Neural progenitor cell (in vitro differentiated cells): ENCODE results near the gene CNOT2. TPM values are rescaled to one million over a fixed set of nuclear protein-coding genes. Genes with fewer than 3 reads are reported as not detected.
A peak's percentile ranks its signal among the peaks of the same experiment; 100 is the strongest.

Experiments
- DNase-seq: peaks from one replicate; pipeline ENCODE4 v3.0.0-alpha.2; 2016; ENCODE audit warnings: low spot score
- H2AFZ ChIP-seq: fragments of 200-600 bp; sonication (generic); replicated peaks from 2 replicates; pipeline ENCODE4 v1.6.1; 2016; ENCODE audit warnings: antibody characterized with exemption
- H3F3A ChIP-seq: fragments of 200-600 bp; sonication (generic); 2 replicates; pipeline ENCODE4 v1.6.1; 2016; ENCODE audit warnings: antibody characterized with exemption, low read depth
- H3K27ac ChIP-seq: fragments of 200-600 bp; sonication (generic); 2 replicates; pipeline ENCODE4 v1.5.1; 2016; ENCODE audit warnings: mild to moderate bottlenecking
- H3K27me3 ChIP-seq: fragments of 200-600 bp; sonication (generic); 2 replicates; pipeline ENCODE4 v1.6.1; 2016; ENCODE audit warnings: mild to moderate bottlenecking, moderate library complexity
- H3K36me3 ChIP-seq: fragments of 200-600 bp; sonication (generic); 2 replicates; pipeline ENCODE4 v1.5.1; 2016
- H3K4me1 ChIP-seq: fragments of 200-600 bp; sonication (generic); 2 replicates; pipeline ENCODE4 v1.6.1; 2016; ENCODE audit warnings: mixed run types
- H3K4me2 ChIP-seq: fragments of 200-600 bp; sonication (generic); 2 replicates; pipeline ENCODE4 v1.6.1; 2016
- H3K4me3 ChIP-seq: fragments of 200-600 bp; sonication (generic); 2 replicates; pipeline ENCODE4 v1.5.1; 2016
- H3K79me2 ChIP-seq: fragments of 200-600 bp; sonication (generic); 2 replicates; pipeline ENCODE4 v1.6.1; 2016; ENCODE audit warnings: low read depth
- H3K9ac ChIP-seq: fragments of 200-600 bp; sonication (generic); 2 replicates; pipeline ENCODE4 v1.6.1; 2016
- H3K9me3 ChIP-seq: fragments of 200-600 bp; sonication (generic); 2 replicates; pipeline ENCODE4 v1.5.1; 2016; ENCODE audit warnings: low read depth
- H4K20me1 ChIP-seq: fragments of 200-600 bp; sonication (generic); 2 replicates; pipeline ENCODE4 v1.6.1; 2016; ENCODE audit warnings: low read depth
- H3K27ac Mint-ChIP-seq: 3 replicates; pipeline ENCODE4 v1.8.0; 2021; ENCODE audit warnings: mixed read lengths
- H3K27me3 Mint-ChIP-seq: 2 replicates; pipeline ENCODE4 v1.8.0; 2022; ENCODE audit warnings: low read depth, mild to moderate bottlenecking, inconsistent platforms, moderate library complexity, mixed read lengths; ENCODE audit not compliant: insufficient read depth
- H3K36me3 Mint-ChIP-seq: 3 replicates; pipeline ENCODE4 v1.8.0; 2021; ENCODE audit warnings: mixed read lengths
- H3K4me1 Mint-ChIP-seq: 3 replicates; pipeline ENCODE4 v1.8.0; 2021; ENCODE audit warnings: mixed read lengths
- H3K4me3 Mint-ChIP-seq: 3 replicates; pipeline ENCODE4 v1.8.0; 2021; ENCODE audit warnings: mild to moderate bottlenecking, moderate library complexity, mixed read lengths
- H3K9me3 Mint-ChIP-seq: 3 replicates; pipeline ENCODE4 v1.8.0; 2020; ENCODE audit warnings: mixed read lengths
- EZH2 ChIP-seq: fragments of 200-600 bp; sonication (generic); IDR thresholded peaks from 2 replicates; pipeline ENCODE4 v1.6.1; 2017; ENCODE audit warnings: antibody characterized with exemption, mild to moderate bottlenecking, moderate library complexity
- EZH2phosphoT487 ChIP-seq: fragments of 200-600 bp; sonication (generic); IDR thresholded peaks from 2 replicates; pipeline ENCODE4 v1.6.1; 2017; ENCODE audit warnings: antibody characterized with exemption
- total RNA-seq: library from RNA; depleted of rRNA; stranded (reverse); fragments of >200 nt; gene quantifications from 2 replicates; pipeline ENCODE4 v1.2.3, GENCODE V29; 2015; ENCODE audit warnings: low replicate concordance
- TF ChIP-seq, protein P1 (sequence below): fragments of 200-600 bp; sonication (generic); IDR thresholded peaks from 2 replicates; pipeline ENCODE4 v1.5.1; 2017; ENCODE audit warnings: antibody characterized with exemption, mild to moderate bottlenecking

CNOT2 gene
- total RNA-seq, 1 donor from 2014 or later: 250 TPM

DNA sequence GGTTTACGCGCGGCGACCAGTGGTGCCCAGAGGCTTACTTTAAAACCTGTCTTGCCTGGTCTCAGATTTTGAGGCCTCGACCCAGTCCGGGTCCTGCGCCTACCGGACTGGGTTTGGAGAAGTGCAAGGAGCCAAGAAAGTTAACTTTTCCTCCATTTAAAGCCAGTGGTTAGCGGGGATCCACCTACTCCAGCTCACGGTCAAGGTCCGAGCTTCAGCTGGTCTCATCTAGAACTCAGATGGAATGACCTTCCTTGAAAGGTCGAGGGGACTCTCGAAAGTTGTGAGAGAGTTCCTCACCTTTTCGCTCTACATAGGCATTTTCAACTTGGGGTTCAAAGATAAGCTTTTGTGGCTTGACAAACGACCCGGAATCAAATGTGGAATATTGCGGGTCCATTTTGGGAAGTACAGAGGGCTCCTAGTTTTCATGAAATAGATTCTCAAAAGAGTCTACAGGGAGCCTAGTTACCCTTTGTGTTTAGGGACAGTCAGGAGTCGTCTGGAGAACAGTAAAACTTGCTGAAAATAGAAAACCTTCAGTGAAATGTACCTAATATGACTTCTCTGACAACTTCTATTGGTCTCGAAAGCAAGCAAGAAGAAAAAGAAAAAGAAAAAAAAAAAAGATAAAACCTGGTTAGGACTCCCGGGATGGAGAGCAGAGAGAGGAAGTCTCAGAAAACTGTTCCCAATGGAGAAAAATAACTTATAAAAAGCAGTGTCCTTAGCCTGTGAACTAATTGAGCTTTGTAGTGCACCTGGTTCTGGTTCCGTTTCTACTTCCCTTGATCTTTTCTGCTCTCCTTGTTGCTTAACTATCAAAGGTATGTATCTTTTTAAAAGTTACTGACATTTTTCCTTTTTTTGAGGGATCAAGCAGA is 124.3 kb downstream of the CNOT2 start:
- TF ChIP-seq EZH2phosphoT487 (no peak), EZH2 (no peak)
- TF ChIP-seq, protein P1, sequence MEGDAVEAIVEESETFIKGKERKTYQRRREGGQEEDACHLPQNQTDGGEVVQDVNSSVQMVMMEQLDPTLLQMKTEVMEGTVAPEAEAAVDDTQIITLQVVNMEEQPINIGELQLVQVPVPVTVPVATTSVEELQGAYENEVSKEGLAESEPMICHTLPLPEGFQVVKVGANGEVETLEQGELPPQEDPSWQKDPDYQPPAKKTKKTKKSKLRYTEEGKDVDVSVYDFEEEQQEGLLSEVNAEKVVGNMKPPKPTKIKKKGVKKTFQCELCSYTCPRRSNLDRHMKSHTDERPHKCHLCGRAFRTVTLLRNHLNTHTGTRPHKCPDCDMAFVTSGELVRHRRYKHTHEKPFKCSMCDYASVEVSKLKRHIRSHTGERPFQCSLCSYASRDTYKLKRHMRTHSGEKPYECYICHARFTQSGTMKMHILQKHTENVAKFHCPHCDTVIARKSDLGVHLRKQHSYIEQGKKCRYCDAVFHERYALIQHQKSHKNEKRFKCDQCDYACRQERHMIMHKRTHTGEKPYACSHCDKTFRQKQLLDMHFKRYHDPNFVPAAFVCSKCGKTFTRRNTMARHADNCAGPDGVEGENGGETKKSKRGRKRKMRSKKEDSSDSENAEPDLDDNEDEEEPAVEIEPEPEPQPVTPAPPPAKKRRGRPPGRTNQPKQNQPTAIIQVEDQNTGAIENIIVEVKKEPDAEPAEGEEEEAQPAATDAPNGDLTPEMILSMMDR: no peak
- Mint-ChIP-seq H3K36me3 (peaks cover 15% of the 10 kb centered on the region), H3K4me1 (peaks cover 17% of the 10 kb centered on the region), H3K27me3 (peaks cover 10% of the 10 kb centered on the region), H3K9me3 (peaks cover 2% of the 10 kb centered on the region), H3K27ac (peak overlapping the region; percentile 50), H3K4me3 (peak overlapping the region; percentile 95)
- H4K20me1 ChIP-seq: peaks cover 15% of the 10 kb centered on the region
- no peaks in the 10 kb centered on the region for H3K9me3 ChIP-seq
- H3K4me3 ChIP-seq: peak overlapping the region; percentile 82
- peak; percentile 13 for DNase-seq
- peaks cover 26% of the 10 kb centered on the region for H3K4me1 ChIP-seq
- H3K27ac ChIP-seq: no peak overlapping the region
- H3K79me2 ChIP-seq: peaks cover 10% of the 10 kb centered on the region
- H3K9ac ChIP-seq: no peak overlapping the region
- no peak overlapping the region for H2AFZ ChIP-seq
- peaks cover 8% of the 10 kb centered on the region for H3F3A ChIP-seq
- H3K27me3 ChIP-seq: peaks cover 44% of the 10 kb centered on the region
- no peaks in the 10 kb centered on the region for H3K36me3 ChIP-seq
- peak overlapping the region; percentile 97 for H3K4me2 ChIP-seq

DNA sequence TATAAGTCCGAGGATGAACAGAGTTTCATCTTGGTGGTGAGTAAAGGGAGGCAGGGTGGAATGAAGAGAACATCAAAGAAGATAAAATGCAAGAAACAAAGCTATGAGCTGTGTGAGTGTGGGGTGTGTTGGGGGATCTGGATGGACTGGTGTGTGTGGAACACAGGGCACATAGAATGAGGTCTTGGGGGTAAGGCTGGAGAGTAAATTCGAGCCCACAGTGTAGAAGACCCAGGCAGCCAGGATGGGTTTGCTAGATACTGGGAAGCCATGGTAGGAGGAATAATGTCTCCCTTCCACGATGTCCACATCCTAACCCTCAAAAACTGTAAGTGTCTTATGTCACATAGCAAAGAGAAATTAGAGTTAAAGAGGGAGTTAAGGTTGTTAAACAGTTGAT is 129.6 kb downstream of the CNOT2 start:
- H3K9me3 Mint-ChIP-seq: peaks cover 17% of the 10 kb centered on the region
- no peak overlapping the region for H3K4me3 Mint-ChIP-seq
- Histone ChIP-seq H2AFZ (no peak overlapping the region), H3F3A (peaks cover 2% of the 10 kb centered on the region), H3K27ac (no peak overlapping the region), H3K4me1 (peaks cover 18% of the 10 kb centered on the region), H3K4me2 (no peak overlapping the region), H3K36me3 (no peaks in the 10 kb centered on the region), H3K9me3 (no peaks in the 10 kb centered on the region), H3K9ac (no peak overlapping the region), H3K79me2 (peaks cover 12% of the 10 kb centered on the region), H4K20me1 (peaks cover 7% of the 10 kb centered on the region), H3K27me3 (peaks cover 7% of the 10 kb centered on the region), H3K4me3 (no peak overlapping the region)
- H3K36me3 Mint-ChIP-seq: peaks cover 44% of the 10 kb centered on the region
- no peak for DNase-seq
- no peak for TF ChIP-seq EZH2phosphoT487
- TF ChIP-seq, protein P1: no peak
- no peak for TF ChIP-seq EZH2
- H3K27me3 Mint-ChIP-seq: peaks cover 2% of the 10 kb centered on the region
- peaks cover 11% of the 10 kb centered on the region for H3K4me1 Mint-ChIP-seq
- no peak overlapping the region for H3K27ac Mint-ChIP-seq

DNA sequence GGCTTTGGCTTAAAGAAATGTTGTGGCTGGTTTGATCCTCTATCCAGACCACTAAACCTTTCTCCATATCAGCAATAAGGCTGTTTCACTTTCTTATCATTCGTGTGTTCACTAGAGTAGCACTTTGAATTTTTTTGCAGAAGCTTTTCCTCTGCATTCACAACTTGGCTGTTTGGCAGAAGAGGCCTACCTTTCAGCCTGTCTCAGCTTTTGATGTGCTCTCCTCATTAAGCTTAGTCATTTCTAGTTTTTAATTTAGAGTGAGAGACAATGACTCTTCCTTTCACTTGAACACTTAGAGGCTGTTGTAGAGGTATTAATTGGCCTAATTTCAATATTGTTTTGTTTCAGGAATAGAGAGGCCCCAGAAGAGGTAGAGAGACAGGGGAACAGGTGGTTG is 136.6 kb downstream of the CNOT2 start:
- H3K36me3 Mint-ChIP-seq: peaks cover 58% of the 10 kb centered on the region
- H3K27ac Mint-ChIP-seq: no peak overlapping the region

More for the DNA sequence above, 136.6 kb downstream of the CNOT2 start:
- Histone ChIP-seq H3K9me3 (no peaks in the 10 kb centered on the region), H3F3A (no peaks in the 10 kb centered on the region), H3K27me3 (no peaks in the 10 kb centered on the region), H3K4me2 (no peak overlapping the region), H3K9ac (no peak overlapping the region), H3K36me3 (no peaks in the 10 kb centered on the region), H3K79me2 (peaks cover 4% of the 10 kb centered on the region), H4K20me1 (no peaks in the 10 kb centered on the region), H3K4me1 (no peaks in the 10 kb centered on the region), H3K4me3 (no peak overlapping the region), H2AFZ (no peak overlapping the region), H3K27ac (no peak overlapping the region)
- Mint-ChIP-seq H3K4me3 (no peak overlapping the region), H3K4me1 (no peaks in the 10 kb centered on the region), H3K9me3 (peaks cover 40% of the 10 kb centered on the region), H3K27me3 (no peaks in the 10 kb centered on the region)
- no peak for TF ChIP-seq EZH2
- TF ChIP-seq, protein P1: no peak
- no peak for TF ChIP-seq EZH2phosphoT487
- DNase-seq: no peak
